ENCODE results near the gene RER1.

Gene RER1

GRCh38 chr1:2409745-2410144 lies 18.1 kb downstream of the RER1 start:
- no peak for DNase-seq

GRCh38 chr1:2411801-2412394 lies 20.3 kb downstream of the RER1 start:
- DNase-seq, result no peak

- peak; percentile 88 for DNase-seq
Measured at GRCh38 chr1:2412395-2412772, 20.7 kb downstream of the RER1 start, which contains the start of gene PEX10. Gene PEX10 (minus strand): TSS chr1:2412564. CDS start chr1:2412502, 62 bp downstream.

GRCh38 chr1:2412773-2413494 lies 21.3 kb downstream of the RER1 start:
- no peak for DNase-seq

- no peak for DNase-seq
Measured at GRCh38 chr1:2413495-2414296, 22.1 kb downstream of the RER1 start.

GRCh38 chr1:2414297-2414958 lies 22.8 kb downstream of the RER1 start:
- peak; percentile 44 for DNase-seq

- DNase-seq, result no peak
Measured at GRCh38 chr1:2415337-2415736, 23.7 kb downstream of the RER1 start.

GRCh38 chr1:2415801-2416208 lies 24.2 kb downstream of the RER1 start:
- DNase-seq, result no peak

- no peak for DNase-seq
Measured at GRCh38 chr1:2416403-2416802, 24.8 kb downstream of the RER1 start.

- DNase-seq, result no peak
Measured at GRCh38 chr1:2417083-2417832, 25.6 kb downstream of the RER1 start.

GRCh38 chr1:2417833-2418225 lies 26.2 kb downstream of the RER1 start:
- DNase-seq, result no peak

GRCh38 chr1:2418791-2419320 lies 27.2 kb downstream of the RER1 start:
- no peak for DNase-seq

GRCh38 chr1:2419416-2419815 lies 27.8 kb downstream of the RER1 start:
- no peak for DNase-seq

GRCh38 chr1:2422523-2422922 lies 30.9 kb downstream of the RER1 start:
- DNase-seq, result no peak

GRCh38 chr1:2425892-2426291 lies 34.3 kb downstream of the RER1 start:
- DNase-seq, result no peak

GRCh38 chr1:2426540-2426939 lies 34.9 kb downstream of the RER1 start:
- DNase-seq, result no peak

- no peak for DNase-seq
Measured at GRCh38 chr1:2427051-2427450, 35.4 kb downstream of the RER1 start.

GRCh38 chr1:2427976-2428375 lies 36.3 kb downstream of the RER1 start:
- no peak for DNase-seq

- no peak for DNase-seq
Measured at GRCh38 chr1:2428490-2428889, 36.8 kb downstream of the RER1 start.

- DNase-seq, result no peak
Measured at GRCh38 chr1:2429780-2430591, 38.3 kb downstream of the RER1 start.

- DNase-seq, result no peak
Measured at GRCh38 chr1:2430592-2430973, 38.9 kb downstream of the RER1 start.

Measured in GOT3 (cell line).